GM21529 (cell line): Measurements from ENCODE around the gene VNN1.
"Not testable (repeated sequence)": the region's sequence is repeated elsewhere in the genome, so short reads cannot be mapped to it uniquely, and the experiment has no call there.

Experiments used
- ATAC-seq: cut with Tn5 transposase; IDR thresholded peaks from one replicate; pipeline ENCODE4 v1.9.1; 2021; ENCODE audit not compliant: unreplicated experiment

The VNN1 gene

DNA sequence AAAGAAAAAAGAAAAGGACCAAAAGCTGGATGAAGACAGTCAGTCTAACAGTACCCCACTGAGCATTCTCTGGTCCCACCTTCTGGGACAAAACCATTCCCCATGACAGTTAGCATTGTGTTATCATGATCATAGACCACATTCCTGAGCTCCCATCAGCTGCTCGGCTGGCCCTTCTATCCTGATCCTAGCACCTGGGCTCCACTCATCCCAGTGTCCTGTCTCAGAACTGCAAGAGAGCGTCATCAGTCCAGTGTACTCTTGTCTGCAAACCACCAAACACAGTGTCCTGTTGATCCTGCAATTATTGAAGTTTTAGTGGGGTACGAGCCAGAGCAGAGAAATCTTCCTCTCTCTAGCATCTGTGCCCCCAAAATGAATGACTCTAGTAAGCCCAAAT, 38.9 kb downstream of the VNN1 start:
- ATAC-seq, result no peak

- no peak for ATAC-seq
Observed at GRCh38 chr6:132673376-132674094, 40.3 kb downstream of the VNN1 start.

DNA sequence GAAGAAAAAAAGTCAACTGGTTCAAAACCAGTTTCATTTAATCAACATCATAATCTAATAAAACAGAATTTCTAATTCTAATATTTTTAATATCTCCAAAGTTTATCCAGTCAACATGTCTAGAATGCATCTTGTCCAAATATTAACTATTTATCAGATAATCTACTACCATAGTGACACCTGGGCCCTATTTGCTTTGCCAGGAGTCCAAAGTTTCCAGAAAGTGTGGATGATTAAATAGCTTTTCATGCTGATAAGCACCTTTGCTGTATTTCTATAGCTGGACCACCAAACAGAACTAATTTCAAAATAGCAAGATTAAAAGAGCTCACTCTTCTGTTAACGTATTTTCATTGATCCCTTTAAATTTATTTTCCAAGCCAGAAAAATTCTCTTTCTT, 42.6 kb downstream of the VNN1 start:
- ATAC-seq, result no peak

- peak; percentile 80 for ATAC-seq
Observed at GRCh38 chr6:132669690-132670291, 44.1 kb downstream of the VNN1 start.

GRCh38 chr6:132666118-132666517, 47.7 kb downstream of the VNN1 start:
- no peak for ATAC-seq

DNA sequence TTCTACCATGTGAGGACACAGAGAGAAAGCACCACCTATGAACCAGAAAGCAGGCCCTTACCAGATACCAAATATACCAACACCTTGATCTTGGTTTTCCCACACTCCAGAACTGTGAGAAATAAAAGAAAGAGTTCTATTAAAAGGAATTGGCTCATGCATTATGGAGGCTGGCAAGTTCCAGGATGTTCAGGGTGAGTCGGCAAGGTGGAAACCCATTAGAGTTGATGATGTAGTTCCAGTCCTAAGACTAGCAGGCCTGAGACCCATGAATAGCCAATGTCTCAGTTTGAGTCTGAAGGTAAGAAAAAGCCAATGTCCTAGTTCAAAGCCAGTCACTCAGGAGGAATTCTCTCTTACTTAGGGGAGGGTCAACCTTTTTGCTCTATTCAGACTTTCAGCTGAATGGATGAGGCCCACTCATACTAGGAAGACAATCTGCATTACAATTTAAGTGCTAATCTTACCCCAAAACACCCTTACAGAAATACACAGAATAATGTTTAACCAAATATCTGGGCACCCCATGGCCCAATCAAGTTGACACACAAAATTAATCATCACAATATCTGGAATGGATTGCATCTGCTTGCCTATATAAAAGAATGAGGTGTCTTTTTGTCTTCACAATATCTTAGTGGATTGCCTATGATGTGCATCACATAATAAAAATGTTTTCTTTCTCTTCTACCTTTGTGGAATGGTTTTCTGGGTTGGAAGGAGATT, 49.4 kb downstream of the VNN1 start:
- ATAC-seq, result no peak

DNA sequence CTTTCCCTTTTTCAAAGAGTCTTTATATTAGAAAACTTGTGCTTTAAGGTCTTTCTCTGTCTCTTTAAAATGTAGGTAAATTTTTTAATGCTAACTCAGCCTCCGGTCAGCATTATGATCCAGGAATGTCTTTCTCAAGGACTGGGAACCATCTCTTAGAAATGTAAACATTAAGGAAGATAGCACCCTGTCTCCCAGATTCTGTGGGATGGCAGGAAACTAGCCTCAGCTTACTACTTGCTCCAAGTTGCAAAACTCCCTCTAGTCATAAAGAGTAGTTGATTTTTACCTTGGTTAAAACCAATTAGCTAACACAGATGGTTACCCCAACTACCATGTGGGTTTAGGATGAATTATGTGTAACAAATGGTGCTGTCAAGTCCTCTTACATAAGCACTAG, 50.2 kb downstream of the VNN1 start:
- ATAC-seq, result no peak

GRCh38 chr6:132661906-132662305, 51.9 kb downstream of the VNN1 start:
- no peak for ATAC-seq

GRCh38 chr6:132659082-132659481, 54.8 kb downstream of the VNN1 start, which contains the start of gene TAAR1:
TAAR1 (minus strand) TSS chr6:132659182; CDS start chr6:132646003, 13,179 bp downstream.
- no peak for ATAC-seq

GRCh38 chr6:132651062-132651461, 62.8 kb downstream of the VNN1 start:
- peak; percentile 59 for ATAC-seq

GRCh38 chr6:132650429-132650828, 63.4 kb downstream of the VNN1 start:
- ATAC-seq, result no peak

- no peak for ATAC-seq
Observed at GRCh38 chr6:132648828-132649227, 65.0 kb downstream of the VNN1 start.

DNA sequence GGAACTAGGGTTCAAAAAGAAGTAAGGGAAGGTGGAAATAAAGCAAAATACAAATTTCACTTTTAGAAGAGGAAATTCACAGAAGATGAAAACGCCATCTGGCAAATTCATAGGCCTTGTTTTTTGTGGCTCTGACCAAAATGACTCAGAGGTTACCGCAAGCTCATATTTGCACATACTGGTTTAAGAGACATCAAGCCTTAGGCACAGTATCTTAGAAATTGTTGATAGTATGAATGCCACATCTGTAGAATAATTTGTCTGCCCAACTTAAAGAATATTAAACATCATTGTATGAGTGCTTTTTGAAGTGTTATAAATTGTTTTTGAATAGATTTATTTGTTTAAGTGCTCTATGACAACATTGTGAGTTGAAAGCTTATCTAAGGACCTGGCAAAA, 65.5 kb downstream of the VNN1 start:
- peak; percentile 78 for ATAC-seq

GRCh38 chr6:132643547-132643946, 70.3 kb downstream of the VNN1 start:
- peak; percentile 56 for ATAC-seq

DNA sequence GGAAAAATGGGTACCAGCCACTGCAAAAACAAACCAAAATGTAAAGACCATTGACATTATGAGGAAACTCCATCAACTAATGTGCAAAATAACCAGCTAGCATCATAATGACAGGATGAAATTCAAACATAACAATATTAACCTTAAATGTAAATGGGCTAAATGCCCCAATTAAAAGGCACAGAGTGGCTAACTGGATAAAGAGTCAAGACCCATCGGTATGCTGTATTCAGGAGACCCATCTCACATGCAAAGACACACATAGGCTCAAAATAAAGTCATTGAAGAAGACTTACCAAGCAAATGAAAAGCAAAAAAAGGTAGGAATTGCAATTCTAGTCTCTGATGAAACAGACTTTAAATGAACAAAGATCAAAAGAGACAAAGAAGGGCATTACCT, 76.7 kb downstream of the VNN1 start:
- not testable (repeated sequence) for ATAC-seq

DNA sequence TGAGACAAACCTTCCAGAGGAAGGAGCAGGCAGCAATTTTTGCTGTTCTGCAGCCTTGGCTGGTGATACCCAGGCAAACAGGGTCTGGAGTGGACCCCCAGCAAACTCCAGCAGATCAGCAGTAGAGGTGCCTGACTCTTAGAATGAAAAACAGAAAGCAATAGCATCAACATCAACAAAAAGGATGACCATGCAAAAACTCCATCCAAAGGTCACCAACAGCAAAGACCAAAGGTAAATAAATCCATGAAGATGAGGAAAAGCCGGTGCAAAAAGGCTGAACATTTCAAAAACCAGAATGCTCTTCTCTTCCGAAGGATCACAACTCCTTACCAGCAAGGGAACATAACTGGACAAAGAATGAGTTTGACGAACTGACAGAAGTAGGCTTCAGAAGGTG, 77.9 kb downstream of the VNN1 start:
- not testable (repeated sequence) for ATAC-seq

DNA sequence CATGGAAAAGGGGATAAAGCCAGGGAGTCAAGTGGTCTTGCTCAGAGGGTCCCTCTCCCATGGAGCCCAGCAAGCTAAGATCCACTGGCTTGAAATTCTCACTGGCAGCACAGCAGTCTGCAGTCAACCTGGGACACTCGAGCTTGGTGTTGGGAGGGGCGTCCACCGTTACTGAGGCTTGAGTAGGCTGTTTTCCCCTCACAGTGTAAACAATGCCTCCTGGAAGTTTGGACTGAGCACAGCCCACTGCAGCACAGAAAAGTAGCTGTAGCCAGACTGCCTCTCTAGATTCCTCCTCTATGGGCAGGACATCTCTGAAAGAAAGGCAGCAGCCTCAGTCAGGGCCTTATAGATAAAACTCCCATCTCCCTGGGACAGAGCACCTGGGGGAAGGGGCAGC, 78.6 kb downstream of the VNN1 start:
- not testable (repeated sequence) for ATAC-seq

- ATAC-seq, result no peak
Observed at GRCh38 chr6:132634796-132635195, 79.1 kb downstream of the VNN1 start.

DNA sequence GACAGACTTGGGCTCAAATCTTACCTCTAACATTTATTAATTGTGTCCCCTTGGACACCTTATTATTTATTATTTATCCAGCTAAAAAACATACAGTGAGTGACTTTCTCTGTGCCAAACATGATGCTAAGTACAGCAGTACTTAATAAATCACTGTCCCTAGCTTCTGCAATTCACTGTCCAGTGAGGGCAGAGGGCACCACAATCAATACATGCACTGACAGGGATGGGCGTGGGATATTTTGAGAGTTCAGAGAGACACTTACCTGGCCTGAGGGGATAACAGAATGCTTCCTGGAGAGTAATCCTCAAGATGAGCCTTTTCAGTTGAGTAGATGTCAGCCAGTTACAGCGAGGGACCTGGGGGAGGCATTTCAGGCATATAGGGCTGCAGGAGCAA, 80.5 kb downstream of the VNN1 start:
- no peak for ATAC-seq
